Subcutaneous abdominal adipose tissue (tissue), 5 donors: ENCODE measurements around the gene VPS37C.

Experiments
- H3K27ac ChIP-seq: one replicate; pipeline ENCODE4 v1.7.0; 2013; ENCODE audit warnings: low read depth, mild to moderate bottlenecking, inconsistent platforms, low read length, moderate library complexity
- H3K27me3 ChIP-seq, 5 donors: one replicate each; pipeline ENCODE4 v1.7.0; 2013; ENCODE audit warnings: low read length in 5 of 5, inconsistent platforms in 1 of 5; ENCODE audit not compliant: control insufficient read depth in 5 of 5, insufficient read depth in 4 of 5
- H3K36me3 ChIP-seq, 5 donors: one replicate each; pipeline ENCODE4 v1.7.0; 2013; ENCODE audit warnings: low read length in 5 of 5; ENCODE audit not compliant: control insufficient read depth in 5 of 5, insufficient read depth in 5 of 5
- H3K4me1 ChIP-seq, 5 donors: one replicate each; pipeline ENCODE4 v1.7.0; 2013; ENCODE audit warnings: low read length in 5 of 5, mild to moderate bottlenecking in 3 of 5, moderate library complexity in 1 of 5; ENCODE audit not compliant: control insufficient read depth in 5 of 5, insufficient read depth in 5 of 5
- H3K4me3 ChIP-seq, 5 donors: one replicate each; pipeline ENCODE4 v1.7.0; 2013; ENCODE audit warnings: low read length in 5 of 5, low read depth in 1 of 5
- H3K9ac ChIP-seq, 5 donors: one replicate each; pipeline ENCODE4 v1.7.0; 2013; ENCODE audit warnings: low read length in 5 of 5, mild to moderate bottlenecking in 4 of 5, moderate library complexity in 3 of 5
- H3K9me3 ChIP-seq, 5 donors: one replicate each; pipeline ENCODE4 v1.7.0; 2013; ENCODE audit warnings: low read length in 5 of 5; ENCODE audit not compliant: control insufficient read depth in 5 of 5
- donor health status: healthy.
- donor health status: healthy.
- donor health status: healthy.
- donor health status: healthy.
- donor health status: healthy.

The VPS37C gene

GRCh38 chr11:61149624-61150615 is 11.3 kb downstream of the VPS37C start:
- no peaks in the 10 kb centered on the region for H3K27me3 ChIP-seq
- H3K4me3 ChIP-seq: no peak overlapping the region
- H3K9me3 ChIP-seq: no peaks in the 10 kb centered on the region
- peaks cover 0 to 48% (median 35%) of the 10 kb centered on the region in 5 donors for H3K4me1 ChIP-seq
- H3K9ac ChIP-seq: no peak overlapping the region
- H3K27ac ChIP-seq: no peak overlapping the region
- peaks cover 0 to 6% (median 2%) of the 10 kb centered on the region in 5 donors for H3K36me3 ChIP-seq

GRCh38 chr11:61147791-61148620 is 13.2 kb downstream of the VPS37C start:
- no peak overlapping the region for H3K9ac ChIP-seq
- peaks cover 0 to 39% (median 24%) of the 10 kb centered on the region in 5 donors for H3K4me1 ChIP-seq
- peaks cover 0 to 6% (median 2%) of the 10 kb centered on the region in 5 donors for H3K36me3 ChIP-seq
- H3K9me3 ChIP-seq: no peaks in the 10 kb centered on the region
- H3K27ac ChIP-seq: no peak overlapping the region
- H3K27me3 ChIP-seq: no peaks in the 10 kb centered on the region
- no peak overlapping the region for H3K4me3 ChIP-seq

GRCh38 chr11:61147271-61147670 is 14.0 kb downstream of the VPS37C start:
- Histone ChIP-seq H3K4me3 (no peak overlapping the region), H3K27me3 (no peaks in the 10 kb centered on the region), H3K36me3 (peaks cover 0 to 6% (median 2%) of the 10 kb centered on the region in 5 donors), H3K9ac (no peak overlapping the region), H3K9me3 (no peaks in the 10 kb centered on the region), H3K27ac (no peak overlapping the region), H3K4me1 (peaks cover 0 to 33% (median 18%) of the 10 kb centered on the region in 5 donors)

GRCh38 chr11:61146416-61146815 is 14.8 kb downstream of the VPS37C start:
- H3K4me1 ChIP-seq: peaks cover 0 to 37% (median 21%) of the 10 kb centered on the region in 5 donors
- H3K9me3 ChIP-seq: no peaks in the 10 kb centered on the region
- H3K9ac ChIP-seq: no peak overlapping the region
- H3K4me3 ChIP-seq: no peak overlapping the region
- no peaks in the 10 kb centered on the region for H3K27me3 ChIP-seq
- no peak overlapping the region for H3K27ac ChIP-seq
- peaks cover 0 to 6% (median 2%) of the 10 kb centered on the region in 5 donors for H3K36me3 ChIP-seq

GRCh38 chr11:61145228-61146005 is 15.8 kb downstream of the VPS37C start:
- Histone ChIP-seq H3K36me3 (peaks cover 0 to 6% (median 2%) of the 10 kb centered on the region in 5 donors), H3K4me1 (peaks cover 0 to 34% (median 21%) of the 10 kb centered on the region in 5 donors), H3K9ac (no peak overlapping the region), H3K27me3 (no peaks in the 10 kb centered on the region), H3K27ac (no peak overlapping the region), H3K9me3 (no peaks in the 10 kb centered on the region), H3K4me3 (no peak overlapping the region)

- Histone ChIP-seq H3K36me3 (peaks cover 0 to 6% (median 2%) of the 10 kb centered on the region in 5 donors), H3K27ac (no peak overlapping the region), H3K4me3 (no peak overlapping the region), H3K4me1 (peaks cover 0 to 33% (median 21%) of the 10 kb centered on the region in 5 donors), H3K9me3 (no peaks in the 10 kb centered on the region), H3K27me3 (no peaks in the 10 kb centered on the region), H3K9ac (no peak overlapping the region)
Observed at GRCh38 chr11:61144511-61145179, 16.6 kb downstream of the VPS37C start.

GRCh38 chr11:61142424-61142823 is 18.8 kb downstream of the VPS37C start:
- Histone ChIP-seq H3K9ac (no peak overlapping the region), H3K9me3 (no peaks in the 10 kb centered on the region), H3K27ac (no peak overlapping the region), H3K27me3 (no peaks in the 10 kb centered on the region), H3K36me3 (peaks cover 0 to 16% (median 7%) of the 10 kb centered on the region in 5 donors), H3K4me3 (no peak overlapping the region), H3K4me1 (peaks cover 2 to 32% (median 23%) of the 10 kb centered on the region in 5 donors)

GRCh38 chr11:61141601-61142028 is 19.6 kb downstream of the VPS37C start:
- peaks cover 2 to 27% (median 22%) of the 10 kb centered on the region in 5 donors for H3K4me1 ChIP-seq
- H3K4me3 ChIP-seq: no peak overlapping the region
- no peak overlapping the region for H3K27ac ChIP-seq

GRCh38 chr11:61140416-61140815 is 20.8 kb downstream of the VPS37C start:
- no peak overlapping the region for H3K9ac ChIP-seq

More at GRCh38 chr11:61141601-61142028, 19.6 kb downstream of the VPS37C start:
- Histone ChIP-seq H3K27me3 (no peaks in the 10 kb centered on the region), H3K36me3 (peaks cover 0 to 21% (median 12%) of the 10 kb centered on the region in 5 donors), H3K9me3 (no peaks in the 10 kb centered on the region), H3K9ac (peak overlapping the region in 2 of 5 donors; percentile 33 to 47)

More at GRCh38 chr11:61140416-61140815, 20.8 kb downstream of the VPS37C start:
- no peaks in the 10 kb centered on the region for H3K27me3 ChIP-seq
- H3K27ac ChIP-seq: no peak overlapping the region
- H3K9me3 ChIP-seq: no peaks in the 10 kb centered on the region
- no peak overlapping the region for H3K4me3 ChIP-seq
- H3K4me1 ChIP-seq: peaks cover 2 to 27% (median 19%) of the 10 kb centered on the region in 5 donors
- H3K36me3 ChIP-seq: peaks cover 0 to 19% (median 12%) of the 10 kb centered on the region in 5 donors
